NCI-H82 treated with DMSO at 0.1 percent for 48 hours (cell line): ENCODE data around the gene MSMP.

Experiments
- DNase-seq: peaks from one replicate; lab custom pipeline; 2025; ENCODE audit not compliant: unreplicated experiment; lab: John Stamatoyannopoulos, UW

Gene MSMP

GRCh38 chr9:35725362-35725761 lies 28.7 kb downstream of the MSMP start:
- no peak for DNase-seq

- DNase-seq: no peak
These were observed 30.2 kb downstream of the MSMP start for GRCh38 chr9:35723908-35724307.

GRCh38 chr9:35723426-35723825 lies 30.6 kb downstream of the MSMP start:
- no peak for DNase-seq

- no peak for DNase-seq
These were observed 34.5 kb downstream of the MSMP start for GRCh38 chr9:35719546-35719945.

- DNase-seq: no peak
These were observed 35.2 kb downstream of the MSMP start for GRCh38 chr9:35718721-35719511.

- no peak for DNase-seq
These were observed 36.8 kb downstream of the MSMP start for GRCh38 chr9:35717132-35717870.

GRCh38 chr9:35716230-35716629 lies 37.8 kb downstream of the MSMP start:
- DNase-seq: no peak

GRCh38 chr9:35714579-35715252 lies 39.4 kb downstream of the MSMP start:
- DNase-seq: no peak

- no peak for DNase-seq
These were observed 40.0 kb downstream of the MSMP start for GRCh38 chr9:35714123-35714522.

- DNase-seq: no peak
These were observed 40.5 kb downstream of the MSMP start for GRCh38 chr9:35713578-35713977.

GRCh38 chr9:35712762-35713400 lies 41.2 kb downstream of the MSMP start:
- DNase-seq: no peak

GRCh38 chr9:35711501-35712428 lies 42.3 kb downstream of the MSMP start:
- DNase-seq: no peak

GRCh38 chr9:35710818-35711500 lies 43.1 kb downstream of the MSMP start:
- no peak for DNase-seq

GRCh38 chr9:35708146-35708545 lies 45.9 kb downstream of the MSMP start:
- DNase-seq: no peak

- DNase-seq: no peak
These were observed 47.1 kb downstream of the MSMP start for GRCh38 chr9:35706951-35707350.

GRCh38 chr9:35705836-35706430 lies 48.1 kb downstream of the MSMP start:
- DNase-seq: no peak

GRCh38 chr9:35705372-35705771 lies 48.7 kb downstream of the MSMP start:
- DNase-seq: no peak

GRCh38 chr9:35703906-35704672 lies 50.0 kb downstream of the MSMP start:
- no peak for DNase-seq
